GM21526 (cell line): Measurements from ENCODE around the gene DLEC1.
A peak's percentile ranks its signal among the peaks of the same experiment; 100 is the strongest.
"Not testable (repeated sequence)": the region's sequence is repeated elsewhere in the genome, so short reads cannot be mapped to it uniquely, and the experiment has no call there.

Source experiments
- ATAC-seq: cut with Tn5 transposase; IDR thresholded peaks from one replicate; pipeline ENCODE4 v1.9.1; 2021; ENCODE audit warnings: moderate library complexity; ENCODE audit not compliant: unreplicated experiment, low FRiP score

The DLEC1 gene

GRCh38 chr3:38135621-38136277, 96.7 kb downstream of the DLEC1 start:
- not testable (repeated sequence) for ATAC-seq

- no peak for ATAC-seq
Measured at GRCh38 chr3:38136393-38136776, 97.4 kb downstream of the DLEC1 start.

GRCh38 chr3:38136777-38137614, 98.0 kb downstream of the DLEC1 start, which contains the start of gene ACAA1:
Gene ACAA1, minus strand, starts transcription at chr3:38137127. Its CDS starts 92 bp downstream, at chr3:38137035.
- peak; percentile 87 for ATAC-seq

GRCh38 chr3:38137615-38138348, 98.8 kb downstream of the DLEC1 start:
- ATAC-seq, result no peak

GRCh38 chr3:38138349-38139190, 99.6 kb downstream of the DLEC1 start, which contains the start of gene MYD88:
Gene MYD88, plus strand, starts transcription at chr3:38138661. Its CDS starts 40 bp downstream, at chr3:38138701.
- ATAC-seq, result peak; percentile 35

GRCh38 chr3:38139191-38139590, 100.2 kb downstream of the DLEC1 start:
- no peak for ATAC-seq

- ATAC-seq, result no peak
Measured at GRCh38 chr3:38139652-38140051, 100.6 kb downstream of the DLEC1 start.

GRCh38 chr3:38140326-38141172, 101.5 kb downstream of the DLEC1 start:
- no peak for ATAC-seq

- ATAC-seq, result no peak
Measured at GRCh38 chr3:38141173-38141951, 102.4 kb downstream of the DLEC1 start.

- ATAC-seq, result no peak
Measured at GRCh38 chr3:38141952-38142273, 102.9 kb downstream of the DLEC1 start.

GRCh38 chr3:38142959-38143358, 104.0 kb downstream of the DLEC1 start:
- no peak for ATAC-seq

- ATAC-seq, result no peak
Measured at GRCh38 chr3:38143511-38143910, 104.5 kb downstream of the DLEC1 start.

GRCh38 chr3:38146504-38146903, 107.5 kb downstream of the DLEC1 start:
- ATAC-seq, result no peak

- no peak for ATAC-seq
Measured at GRCh38 chr3:38147421-38147820, 108.4 kb downstream of the DLEC1 start.

- no peak for ATAC-seq
Measured at GRCh38 chr3:38148311-38148882, 109.4 kb downstream of the DLEC1 start.

- no peak for ATAC-seq
Measured at GRCh38 chr3:38149708-38150107, 110.7 kb downstream of the DLEC1 start.

GRCh38 chr3:38150780-38151528, 111.9 kb downstream of the DLEC1 start:
- ATAC-seq, result no peak
